Left lung (tissue), 10 donors: ENCODE results near the gene METTL13. TPM values are rescaled to one million over a fixed set of nuclear protein-coding genes. Genes with fewer than 3 reads are reported as not detected.

Experiments used
- ATAC-seq: fragments of 200-7000 bp; cut with Tn5 transposase; one replicate; pipeline ENCODE4 v1.9.1; 2020; ENCODE audit warnings: moderate library complexity
- DNase-seq, 4 donors: peaks; one replicate each; pipeline ENCODE4 v3.0.0-alpha.2; 2013 to 2020
- H3K27ac ChIP-seq, 2 donors: fragments of 200-600 bp; sonication (generic) in 1 of 2; one replicate each; pipeline versions ENCODE4 v1.5.0 to v1.8.0; 2020 to 2021
- H3K27me3 ChIP-seq, 2 donors: fragments of 200-600 bp; sonication (generic) in 1 of 2; one replicate each; pipeline versions ENCODE4 v1.5.0 to v1.8.0; 2020 to 2021
- H3K36me3 ChIP-seq, 2 donors: fragments of 200-600 bp; sonication (generic) in 1 of 2; one replicate each; pipeline versions ENCODE4 v1.5.0 to v1.8.0; 2020 to 2021
- H3K4me1 ChIP-seq, 2 donors: fragments of 200-600 bp; one replicate each; pipeline ENCODE4 v1.8.0; 2021
- H3K4me3 ChIP-seq, 2 donors: fragments of 200-600 bp; sonication (generic) in 1 of 2; one replicate each; pipeline versions ENCODE4 v1.5.0 to v1.8.0; 2020 to 2021; ENCODE audit warnings: mild to moderate bottlenecking in 1 of 2
- H3K9me3 ChIP-seq, 2 donors: fragments of 200-600 bp; sonication (generic) in 1 of 2; one replicate each; pipeline versions ENCODE4 v1.5.0 to v1.8.0; 2020 to 2021
- intact Hi-C, 2 donors: fragments of 100-400 bp; cut with DNase I; formaldehyde crosslinking; loops; one replicate each; pipeline versions ENCODE4 v1.11.2 to v1.14.2; 2022
- polyA plus RNA-seq, 6 donors: library from polyadenylated mRNA; unstranded; fragments of 120-200 nt; gene quantifications; one replicate each; pipeline ENCODE4 v1.2.1, GENCODE V29; 2013; ENCODE audit not compliant: insufficient read length in 6 of 6
- total RNA-seq, 2 donors: library from RNA; stranded (reverse); fragmentation: NEBNext Ultra II Directional; extraction: Animal tissue kit (Norgen Biotek cat#: 25700); gene quantifications; one replicate each; pipeline ENCODE4 v1.2.1, GENCODE V29; 2021
- TF ChIP-seq, protein P1 (sequence below), 2 donors: fragments of 200-600 bp; sonication (generic) in 1 of 2; IDR thresholded peaks; one replicate each; pipeline versions ENCODE4 v1.5.0 to v1.8.0; 2021; ENCODE audit warnings: antibody characterized with exemption in 2 of 2
- donor health status: DM: no; HTN: yes; CAD: no.
- donor health status: DM: no; HTN: no; CAD: no.

METTL13 gene
- total and polyA plus RNA-seq, 8 donors: 25.1 to 39.5 (median 34.8) TPM

DNA sequence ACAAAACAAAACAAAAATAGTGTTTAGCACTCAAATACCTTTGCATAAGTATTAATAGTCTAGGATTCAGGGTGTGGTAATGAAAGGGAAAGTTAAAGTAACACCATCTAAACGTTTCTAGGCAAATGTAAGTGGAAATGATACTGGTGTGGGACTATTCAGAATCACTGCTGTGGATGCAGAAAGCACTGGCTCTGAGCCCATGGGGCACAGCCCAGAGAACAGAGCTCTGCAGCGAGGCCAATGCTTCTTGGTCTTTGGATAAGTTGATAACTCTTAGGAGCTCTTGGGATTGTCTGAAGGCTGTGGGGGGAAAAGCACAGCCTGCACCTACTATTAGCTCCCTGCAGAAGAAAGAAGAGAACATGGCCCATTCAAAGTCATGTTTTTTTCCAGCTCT is 38.5 kb downstream of the METTL13 start:
- ATAC-seq (no peak), DNase-seq (no peak)
- H3K36me3 ChIP-seq: no peaks in the 10 kb centered on the region
- H3K27me3 ChIP-seq: no peaks in the 10 kb centered on the region
- TF ChIP-seq, protein P1, sequence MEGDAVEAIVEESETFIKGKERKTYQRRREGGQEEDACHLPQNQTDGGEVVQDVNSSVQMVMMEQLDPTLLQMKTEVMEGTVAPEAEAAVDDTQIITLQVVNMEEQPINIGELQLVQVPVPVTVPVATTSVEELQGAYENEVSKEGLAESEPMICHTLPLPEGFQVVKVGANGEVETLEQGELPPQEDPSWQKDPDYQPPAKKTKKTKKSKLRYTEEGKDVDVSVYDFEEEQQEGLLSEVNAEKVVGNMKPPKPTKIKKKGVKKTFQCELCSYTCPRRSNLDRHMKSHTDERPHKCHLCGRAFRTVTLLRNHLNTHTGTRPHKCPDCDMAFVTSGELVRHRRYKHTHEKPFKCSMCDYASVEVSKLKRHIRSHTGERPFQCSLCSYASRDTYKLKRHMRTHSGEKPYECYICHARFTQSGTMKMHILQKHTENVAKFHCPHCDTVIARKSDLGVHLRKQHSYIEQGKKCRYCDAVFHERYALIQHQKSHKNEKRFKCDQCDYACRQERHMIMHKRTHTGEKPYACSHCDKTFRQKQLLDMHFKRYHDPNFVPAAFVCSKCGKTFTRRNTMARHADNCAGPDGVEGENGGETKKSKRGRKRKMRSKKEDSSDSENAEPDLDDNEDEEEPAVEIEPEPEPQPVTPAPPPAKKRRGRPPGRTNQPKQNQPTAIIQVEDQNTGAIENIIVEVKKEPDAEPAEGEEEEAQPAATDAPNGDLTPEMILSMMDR (IDR thresholded peaks at IDR 0.05): no peak
- no peaks in the 10 kb centered on the region for H3K9me3 ChIP-seq
- no peak overlapping the region for H3K27ac ChIP-seq
- H3K4me3 ChIP-seq: no peak overlapping the region
- intact Hi-C loops: no loop called here
- H3K4me1 ChIP-seq: no peaks in the 10 kb centered on the region

DNA sequence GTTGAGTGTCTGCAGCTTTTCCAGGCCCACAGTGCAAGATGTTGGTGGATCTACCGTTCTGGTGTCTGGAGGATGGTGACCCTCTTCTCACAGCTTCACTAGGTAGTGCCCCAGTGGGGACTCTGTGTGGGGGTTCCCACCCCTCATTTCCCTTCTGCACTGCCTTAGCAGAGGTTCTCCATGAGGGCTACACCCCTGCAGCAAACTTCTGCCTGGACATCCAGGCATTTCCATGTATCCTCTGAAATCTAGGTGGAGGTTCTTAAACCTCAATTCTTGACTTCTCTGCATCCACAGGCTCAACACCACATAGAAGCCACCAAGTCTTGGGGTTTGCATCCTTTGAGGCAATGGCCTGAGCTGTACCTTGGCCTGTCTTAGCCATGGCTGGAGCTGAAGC is 45.5 kb downstream of the METTL13 start:
- Histone ChIP-seq H3K4me3 (no peak overlapping the region), H3K27me3 (no peaks in the 10 kb centered on the region), H3K9me3 (peaks cover 0 to 15% of the 10 kb centered on the region in 2 donors), H3K27ac (no peak overlapping the region), H3K4me1 (no peaks in the 10 kb centered on the region), H3K36me3 (no peaks in the 10 kb centered on the region)
- TF ChIP-seq, protein P1 (IDR thresholded peaks at IDR 0.05): no peak
- no peak for DNase-seq
- no peak for ATAC-seq
- intact Hi-C loops: no loop called here

DNA sequence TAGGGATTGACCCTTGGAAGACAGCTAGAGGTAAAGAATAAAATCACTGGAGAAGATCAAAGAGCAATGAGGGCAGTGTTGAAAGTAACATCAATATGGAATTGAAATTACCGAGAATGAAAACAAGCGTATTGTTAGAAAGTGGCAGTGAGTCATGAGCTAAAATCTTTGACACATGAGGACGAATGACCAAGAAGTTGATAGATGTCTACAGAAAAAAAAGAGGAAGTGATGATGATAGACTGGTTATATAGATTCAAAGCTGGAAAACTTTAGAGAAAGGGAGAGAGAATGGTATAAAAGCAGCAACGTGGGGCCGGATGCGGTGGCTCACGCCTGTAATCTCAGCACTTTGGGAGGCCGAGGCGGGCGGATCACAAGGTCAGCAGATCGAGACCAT is 47.3 kb downstream of the METTL13 start:
- Histone ChIP-seq H3K36me3 (no peaks in the 10 kb centered on the region), H3K27me3 (no peaks in the 10 kb centered on the region), H3K4me3 (no peak overlapping the region), H3K4me1 (no peaks in the 10 kb centered on the region), H3K27ac (no peak overlapping the region), H3K9me3 (peaks cover 0 to 15% of the 10 kb centered on the region in 2 donors)
- DNase-seq (no peak), ATAC-seq (no peak)
- intact Hi-C loops: no loop called here
- TF ChIP-seq, protein P1 (IDR thresholded peaks at IDR 0.05): no peak

DNA sequence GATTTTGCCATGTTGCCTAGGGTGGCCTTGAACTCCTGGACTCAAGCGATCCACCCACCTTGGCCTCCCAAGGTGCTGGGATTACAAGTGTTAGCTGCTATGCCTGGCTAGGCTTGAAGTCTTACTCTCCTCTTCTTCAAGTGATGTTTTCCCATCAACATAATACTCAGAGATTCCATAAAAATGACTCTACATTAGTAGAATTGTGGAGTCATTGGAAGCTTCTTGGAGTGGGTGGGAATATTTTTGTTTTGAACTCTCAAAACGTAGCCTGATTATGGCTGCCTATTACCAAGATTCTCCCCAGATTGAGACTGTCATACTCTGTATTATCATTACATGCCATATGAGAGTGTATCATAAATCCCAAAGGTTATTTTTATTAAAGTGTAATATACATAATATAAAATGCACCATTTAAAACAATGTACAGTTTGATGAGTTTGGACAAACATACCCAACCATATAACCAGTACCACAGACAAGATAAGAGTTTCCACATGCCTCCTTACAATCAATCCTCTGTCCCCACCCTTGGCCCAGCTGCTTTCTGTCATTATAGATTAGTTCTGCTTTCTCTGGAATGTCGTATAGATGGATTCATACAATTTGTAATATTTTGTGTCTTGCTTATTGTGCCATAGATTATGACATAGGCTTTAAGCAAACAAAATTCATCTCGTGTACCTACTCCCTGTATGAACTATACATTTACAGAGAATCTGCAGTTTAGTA is 51.8 kb downstream of the METTL13 start:
- TF ChIP-seq, protein P1 (IDR thresholded peaks at IDR 0.05): no peak
- no peaks in the 10 kb centered on the region for H3K9me3 ChIP-seq
- no peaks in the 10 kb centered on the region for H3K27me3 ChIP-seq
- ATAC-seq: no peak
- no peak overlapping the region for H3K4me3 ChIP-seq
- no peaks in the 10 kb centered on the region for H3K4me1 ChIP-seq
- no peak overlapping the region for H3K27ac ChIP-seq
- intact Hi-C loops: no loop called here
- no peaks in the 10 kb centered on the region for H3K36me3 ChIP-seq
- DNase-seq: no peak

DNA sequence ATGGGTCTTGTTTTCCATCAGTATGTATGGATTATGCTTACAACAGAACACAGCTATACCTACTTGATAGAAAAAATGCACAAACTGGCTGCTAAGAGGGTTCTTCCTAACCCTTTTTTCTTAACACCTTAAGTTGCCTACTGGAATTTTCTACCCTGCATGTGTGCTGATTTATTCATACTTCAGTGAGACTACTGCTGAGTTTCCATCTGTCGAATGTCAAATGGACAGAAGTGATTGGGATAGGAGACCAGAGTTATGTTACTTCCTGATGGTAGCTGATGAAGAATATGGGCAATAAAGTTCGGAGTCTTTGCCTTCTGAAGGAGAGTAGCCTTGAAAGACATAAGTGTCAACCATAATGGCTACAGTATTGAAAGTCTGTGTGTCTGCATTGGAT is 53.4 kb downstream of the METTL13 start:
- Histone ChIP-seq H3K36me3 (no peaks in the 10 kb centered on the region), H3K27ac (no peak overlapping the region), H3K9me3 (no peaks in the 10 kb centered on the region), H3K4me1 (no peaks in the 10 kb centered on the region), H3K27me3 (no peaks in the 10 kb centered on the region), H3K4me3 (no peak overlapping the region)
- ATAC-seq (no peak), DNase-seq (no peak)
- TF ChIP-seq, protein P1 (IDR thresholded peaks at IDR 0.05): no peak
- intact Hi-C loops: no loop called here
